D341Med (cell line): ENCODE data around the gene TRPM2.

Experiments used
- DNase-seq: peaks from one replicate; pipeline ENCODE4 v3.0.0; 2012; ENCODE audit warnings: low spot score

Gene TRPM2

GRCh38 chr21:44322621-44323325, 30.6 kb upstream of the TRPM2 start:
- DNase-seq: no peak

- no peak for DNase-seq
Measured at GRCh38 chr21:44323591-44323990, 29.8 kb upstream of the TRPM2 start.

GRCh38 chr21:44324106-44324853, 29.1 kb upstream of the TRPM2 start:
- DNase-seq: no peak

GRCh38 chr21:44324854-44325107, 28.6 kb upstream of the TRPM2 start:
- no peak for DNase-seq

- no peak for DNase-seq
Measured at GRCh38 chr21:44325386-44326271, 27.8 kb upstream of the TRPM2 start.

- DNase-seq: no peak
Measured at GRCh38 chr21:44326272-44326647, 27.2 kb upstream of the TRPM2 start.

- no peak for DNase-seq
Measured at GRCh38 chr21:44326716-44327602, 26.5 kb upstream of the TRPM2 start.

- no peak for DNase-seq
Measured at GRCh38 chr21:44327603-44327974, 25.8 kb upstream of the TRPM2 start.

- DNase-seq: no peak
Measured at GRCh38 chr21:44328242-44328895, 25.1 kb upstream of the TRPM2 start.

- no peak for DNase-seq
Measured at GRCh38 chr21:44329086-44329889, 24.1 kb upstream of the TRPM2 start.

- DNase-seq: no peak
Measured at GRCh38 chr21:44329971-44330681, 23.3 kb upstream of the TRPM2 start.

GRCh38 chr21:44330698-44331097, 22.7 kb upstream of the TRPM2 start:
- no peak for DNase-seq

GRCh38 chr21:44331209-44331608, 22.2 kb upstream of the TRPM2 start:
- DNase-seq: no peak

GRCh38 chr21:44331650-44332307, 21.6 kb upstream of the TRPM2 start:
- DNase-seq: peak; percentile 76

GRCh38 chr21:44332383-44332782, 21.0 kb upstream of the TRPM2 start:
- no peak for DNase-seq

- DNase-seq: no peak
Measured at GRCh38 chr21:44332965-44333364, 20.5 kb upstream of the TRPM2 start.

- DNase-seq: no peak
Measured at GRCh38 chr21:44333509-44334328, 19.7 kb upstream of the TRPM2 start.

GRCh38 chr21:44334329-44335030, 18.9 kb upstream of the TRPM2 start:
- DNase-seq: no peak
